ENCODE data around the gene RAB25. TPM values are rescaled to one million over a fixed set of nuclear protein-coding genes. Genes with fewer than 3 reads are reported as not detected.

RAB25 gene
- polyA plus RNA-seq, 2 of the 4 experiments (the other 2 are of a cell fraction) = not detected

GRCh38 chr1:156074661-156075060, 13.7 kb downstream of the RAB25 start:
- DNase-seq (ENCODE audit: low read depth in 1 of 2, low spot score in 1 of 2) = no peak
- FAIRE-seq = no peak
- CTCF ChIA-PET = interaction anchor here (1.0 to 2.9 kb wide), 7 partner anchors 9 to 137 kb away, joined by 3 to 29 read pairs (median 5); partner anchors contain the start of gene UBQLN4
- no peak overlapping the region for H3K27ac ChIP-seq
- H3K4me2 ChIP-seq = no peak overlapping the region
- H3K9me3 ChIP-seq = no peaks in the 10 kb centered on the region
- POLR2A ChIA-PET = interaction anchor here (0.9 kb wide), 1 partner anchor 138 kb away, joined by 3 read pairs; the partner anchor contains the start of gene PMF1
- no peak overlapping the region for H3K4me3 ChIP-seq
- 60% methylated on average over 8 of the region's 8 CpGs for WGBS (ENCODE audit: missing lambda C conversion rate)
- TF ChIP-seq POLR2AphosphoS2 (conservative IDR thresholded peaks at IDR 0.05; ENCODE audit: low read length) (no peak), CBX8 (IDR thresholded peaks at IDR 0.05) (no peak), RCOR1 (IDR thresholded peaks at IDR 0.05; ENCODE audit: low read depth, low read length) (no peak), JUN (IDR thresholded peaks at IDR 0.05) (no peak), ZNF302 (CRISPR knock-in tag; IDR thresholded peaks at IDR 0.05) (no peak), CTCF (IDR thresholded peaks at IDR 0.05) (no peak), RARB (CRISPR knock-in tag; IDR thresholded peaks at IDR 0.05) (no peak), NFE2L2 (conservative IDR thresholded peaks at IDR 0.05; ENCODE audit: low read length) (no peak), MAX (IDR thresholded peaks at IDR 0.05) (no peak), HOXB5 (CRISPR knock-in tag; IDR thresholded peaks at IDR 0.05) (no peak), NR3C1 (IDR thresholded peaks at IDR 0.05) (no peak)
- ATAC-seq = no peak
- H3K4me1 ChIP-seq = no peaks in the 10 kb centered on the region; the same call in 2 of the 3 replicates

- DNase-seq (ENCODE audit: low read depth in 1 of 2, low spot score in 1 of 2) (no peak), FAIRE-seq (no peak), ATAC-seq (peak in 1 of 2 experiments; percentile 30; a peak in 2 of 6 replicates)
- H3K4me2 ChIP-seq = no peak overlapping the region
- no peak overlapping the region for H3K27ac ChIP-seq
- no peaks in the 10 kb centered on the region for H3K9me3 ChIP-seq
- ChIA-PET CTCF (interaction anchor here (0.5 to 2.9 kb wide), 10 partner anchors 9 to 137 kb away, joined by 3 to 29 read pairs (median 4); partner anchors contain the start of gene UBQLN4), POLR2A (interaction anchor here (0.9 kb wide), 2 partner anchors 9 to 138 kb away, joined by 3 read pairs; partner anchors contain the start of gene PMF1)
- no peak overlapping the region for H3K4me3 ChIP-seq
- 41% methylated on average over 3 of the region's 3 CpGs for WGBS (ENCODE audit: missing lambda C conversion rate)
- H3K4me1 ChIP-seq = no peaks in the 10 kb centered on the region; the same call in 2 of the 3 replicates
- TF ChIP-seq RFX5 (IDR thresholded peaks at IDR 0.05) (no peak), TFCP2L1 (CRISPR knock-in tag; IDR thresholded peaks at IDR 0.05) (no peak), GATA3 (IDR thresholded peaks at IDR 0.05; ENCODE audit: borderline replicate concordance) (no peak)
Observed at GRCh38 chr1:156075162-156075561, 14.2 kb downstream of the RAB25 start.

GRCh38 chr1:156075775-156076204, 14.8 kb downstream of the RAB25 start:
- 67% methylated on average over 4 of the region's 4 CpGs for WGBS (ENCODE audit: missing lambda C conversion rate)
- DNase-seq (ENCODE audit: low read depth in 1 of 2, low spot score in 1 of 2) (no peak), ATAC-seq (no peak), FAIRE-seq (no peak)
- Histone ChIP-seq H3K9me3 (no peaks in the 10 kb centered on the region), H3K4me3 (no peak overlapping the region), H3K4me1 (peaks cover 5% of the 10 kb centered on the region; the same call in 1 of the 3 replicates), H3K4me2 (no peak overlapping the region), H3K27ac (no peak overlapping the region)
- ChIA-PET POLR2A (interaction anchor here (0.9 kb wide), 2 partner anchors 10 to 137 kb away, joined by 3 read pairs; partner anchors contain the start of gene PMF1), CTCF (interaction anchor here (0.7 to 2.9 kb wide), 9 partner anchors 10 to 138 kb away, joined by 3 to 29 read pairs (median 4); partner anchors contain the start of gene UBQLN4)
- no peak for TF ChIP-seq USF2 (IDR thresholded peaks at IDR 0.05)
- no peak for TF ChIP-seq TFCP2L1 (CRISPR knock-in tag; IDR thresholded peaks at IDR 0.05)
- 0 out of 2 replicates have a peak, but pooled peaks have one; percentile 10 for TF ChIP-seq NFE2L2 (conservative IDR thresholded peaks at IDR 0.05; ENCODE audit: low read length)
- no peak for TF ChIP-seq EHF (CRISPR knock-in tag; IDR thresholded peaks at IDR 0.05)
